Stimulated activated CD8-positive, alpha-beta memory T cell treated with anti-CD3 and anti-CD28 coated beads, Interleukin-15, amount 100 ng/mL, for 4 hours (primary cell): ENCODE measurements around the gene ASB7.
"Not testable (repeated sequence)": the region's sequence is repeated elsewhere in the genome, so short reads cannot be mapped to it uniquely, and the experiment has no call there.

ENCODE experiments used
- DNase-seq, 2 donors: peaks; one replicate each; pipeline ENCODE4 v3.0.0-alpha.2; 2020; ENCODE audit warnings: low read depth in 2 of 2

Gene ASB7

DNA sequence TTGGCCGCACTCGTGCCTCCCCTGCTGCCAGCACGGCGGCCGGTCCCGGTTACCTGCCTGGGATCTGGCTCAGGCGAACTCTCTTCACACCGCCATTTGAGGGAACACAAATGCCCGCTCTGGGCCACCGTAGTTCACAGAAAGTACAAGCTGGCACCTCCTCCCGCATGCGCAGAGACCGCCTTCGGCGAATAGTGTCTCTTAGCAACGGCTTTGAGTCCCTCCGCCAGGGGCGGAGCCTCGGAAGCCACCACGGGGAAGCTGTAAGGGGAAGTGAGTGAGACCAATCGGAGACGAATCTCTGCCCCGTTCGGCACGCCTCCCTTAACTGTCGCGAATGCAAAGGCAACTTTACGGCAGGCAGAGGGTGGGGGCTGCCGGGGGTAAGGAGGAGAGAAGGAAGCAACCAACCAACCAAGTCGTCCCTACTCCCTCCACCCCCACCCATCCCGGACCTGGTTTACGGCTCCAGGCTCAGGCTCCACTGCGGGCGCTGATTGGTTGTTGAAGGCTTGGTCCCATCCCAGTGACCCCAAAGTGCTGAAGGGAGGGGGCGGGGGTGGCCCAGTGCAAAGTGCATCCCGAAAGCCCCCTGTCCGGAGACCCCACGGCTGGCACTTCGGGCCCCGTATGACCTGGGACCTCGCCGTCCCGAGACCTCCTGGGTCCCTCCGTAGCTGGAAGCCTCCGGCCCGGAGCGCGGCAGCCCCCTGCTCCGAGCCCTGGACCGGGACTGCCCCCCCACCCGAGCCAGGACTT, at the start of gene ASB7, which contains the start of gene LINS1:
Gene ASB7, plus strand, starts transcription at position 526 of the 759 bp plus-strand sequence. CDS start 9,628 bp downstream, outside the sequence.
Gene LINS1, minus strand, starts transcription at position 121 of the 759 bp plus-strand sequence. CDS start 21,342 bp downstream, outside the sequence.
- peak; percentile 98 to 100 for DNase-seq

DNA sequence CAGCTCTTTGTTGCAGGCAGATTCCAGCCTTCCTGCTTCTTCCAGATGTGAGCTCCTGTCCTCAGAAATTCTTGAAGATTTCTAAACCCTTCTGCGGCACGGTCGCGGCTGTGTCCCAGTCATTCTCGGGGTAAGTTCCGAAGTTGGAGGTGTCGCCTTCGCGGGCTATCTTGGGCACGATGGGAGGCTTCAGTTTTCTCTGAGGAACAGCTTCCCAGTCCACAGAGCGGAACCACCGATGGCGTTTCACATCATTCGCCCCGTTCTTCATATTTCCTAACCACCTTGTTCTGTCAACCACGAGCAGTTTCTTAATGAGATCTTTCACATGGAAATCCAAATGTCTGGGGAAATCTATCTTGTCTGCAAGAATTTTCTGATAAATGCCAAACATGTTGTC, 48.9 kb upstream of the ASB7 start:
- DNase-seq: no peak

GRCh38 chr15:100558771-100559254, 43.6 kb upstream of the ASB7 start:
- no peak for DNase-seq

DNA sequence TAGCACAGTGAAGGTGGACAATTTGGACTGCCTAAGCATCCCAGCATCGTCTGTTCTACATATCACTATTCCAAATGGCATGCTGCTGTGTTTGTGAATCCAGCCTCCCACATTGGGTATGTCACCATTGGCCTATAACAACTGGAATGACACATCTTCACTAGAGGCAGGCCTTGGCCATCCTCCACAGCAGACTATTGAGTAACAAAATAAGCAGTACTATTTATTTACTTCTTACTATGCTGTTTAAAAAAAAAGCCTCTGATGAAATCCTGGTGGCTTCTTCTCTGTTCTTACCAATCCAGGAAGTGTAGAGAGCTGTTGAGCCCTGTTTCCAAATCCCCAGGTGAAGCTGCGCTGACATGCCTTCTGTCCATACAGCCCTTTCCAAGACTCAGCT, 43.1 kb upstream of the ASB7 start:
- DNase-seq: no peak

DNA sequence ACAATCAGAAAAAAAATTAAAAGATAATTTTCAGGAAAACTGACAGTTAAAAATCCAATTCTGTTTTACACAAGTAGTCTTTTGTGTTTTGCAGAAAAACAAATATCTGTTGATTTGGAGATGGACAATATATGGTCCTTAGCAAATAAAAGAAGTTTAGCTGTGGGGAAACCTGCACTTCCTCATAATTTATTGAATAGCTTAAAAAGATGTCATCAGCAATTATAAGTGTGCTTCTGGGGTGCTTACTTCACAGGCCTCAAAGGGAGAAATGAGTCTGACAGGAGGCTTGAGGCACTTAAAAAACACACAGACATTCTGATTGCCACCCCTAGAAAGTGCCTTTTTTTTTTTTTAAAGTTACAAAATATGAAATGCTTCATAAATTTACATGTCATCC, 42.1 kb upstream of the ASB7 start:
- no peak for DNase-seq

- no peak for DNase-seq
Measured at GRCh38 chr15:100565591-100565990, 36.8 kb upstream of the ASB7 start.

GRCh38 chr15:100566850-100567628, 35.4 kb upstream of the ASB7 start:
- DNase-seq: no peak

- DNase-seq: no peak
Measured at GRCh38 chr15:100569391-100569790, 33.0 kb upstream of the ASB7 start.

GRCh38 chr15:100570275-100570674, 32.1 kb upstream of the ASB7 start:
- no peak for DNase-seq

DNA sequence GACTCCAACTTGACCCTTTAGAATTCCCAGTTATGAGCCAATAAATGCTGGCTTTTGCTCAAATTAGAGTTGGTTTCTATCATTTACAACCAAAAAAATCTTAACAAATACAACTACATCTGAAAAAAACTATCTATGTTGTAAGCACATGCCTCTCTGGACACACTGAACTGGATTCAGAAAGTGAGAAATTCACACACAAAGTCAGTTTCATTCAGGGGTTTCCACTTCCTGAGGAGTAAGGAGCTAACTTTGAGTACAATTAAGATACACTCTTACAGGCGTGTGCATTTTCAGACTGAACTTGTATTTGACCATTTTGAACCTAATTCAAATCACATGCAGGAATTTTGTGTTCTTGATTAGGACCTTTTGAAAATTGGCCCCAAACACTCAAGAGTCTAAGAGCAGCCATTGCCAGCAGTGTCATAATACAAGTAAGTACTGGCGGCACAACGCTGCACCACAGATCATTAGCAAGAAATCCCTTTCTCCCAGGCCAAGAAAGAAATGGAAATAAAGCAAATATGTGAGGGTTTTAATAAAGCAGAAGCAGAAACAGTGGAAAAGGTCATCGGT, 31.6 kb upstream of the ASB7 start:
- DNase-seq: no peak

- no peak for DNase-seq
Measured at GRCh38 chr15:100571592-100572167, 30.7 kb upstream of the ASB7 start.

DNA sequence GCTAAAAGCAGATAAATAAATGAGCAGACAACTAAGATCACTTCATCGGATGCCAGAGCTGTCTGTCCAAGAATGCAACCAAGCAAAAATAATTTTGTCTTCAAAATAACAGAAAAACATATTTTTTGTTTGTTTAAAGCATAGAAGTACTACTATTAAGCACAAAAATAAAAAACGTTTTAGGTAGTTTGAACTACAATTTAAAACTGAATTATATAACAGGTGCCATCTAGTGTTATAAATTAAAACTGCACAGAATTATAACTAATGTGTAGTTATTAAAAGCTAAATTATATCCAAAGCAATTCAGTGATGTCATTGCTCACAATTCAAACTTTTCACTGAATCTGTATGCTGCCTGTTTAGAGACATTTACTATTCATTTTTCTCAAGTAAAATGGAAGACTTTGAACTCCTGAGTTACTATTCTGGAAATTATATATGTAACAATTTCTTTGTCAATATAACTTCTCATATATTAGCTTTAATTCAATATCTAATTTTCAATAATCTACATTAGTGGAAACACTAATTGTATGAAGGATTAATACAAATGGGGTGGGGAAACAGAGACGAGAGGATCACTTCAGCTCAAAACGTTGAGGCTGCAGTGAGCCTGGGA, 29.9 kb upstream of the ASB7 start:
- no peak for DNase-seq

DNA sequence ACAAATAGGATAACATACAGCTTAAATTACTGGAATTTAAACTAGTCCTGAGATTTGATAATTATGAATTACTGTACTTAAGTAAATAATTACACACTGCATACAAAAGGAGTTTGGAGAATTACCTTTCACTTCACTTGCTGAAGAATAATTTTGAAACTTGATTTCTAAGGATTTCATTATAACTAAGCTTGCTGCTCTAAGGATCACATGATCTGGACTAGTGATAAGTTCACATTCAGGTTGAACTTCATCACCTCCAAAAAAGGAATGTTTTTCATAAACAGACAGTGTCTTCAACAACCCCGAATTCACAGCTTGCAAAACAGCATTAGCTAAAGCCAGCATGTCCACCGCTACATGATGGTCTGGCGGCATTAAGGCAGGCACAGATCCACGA, 28.9 kb upstream of the ASB7 start:
- DNase-seq: no peak

DNA sequence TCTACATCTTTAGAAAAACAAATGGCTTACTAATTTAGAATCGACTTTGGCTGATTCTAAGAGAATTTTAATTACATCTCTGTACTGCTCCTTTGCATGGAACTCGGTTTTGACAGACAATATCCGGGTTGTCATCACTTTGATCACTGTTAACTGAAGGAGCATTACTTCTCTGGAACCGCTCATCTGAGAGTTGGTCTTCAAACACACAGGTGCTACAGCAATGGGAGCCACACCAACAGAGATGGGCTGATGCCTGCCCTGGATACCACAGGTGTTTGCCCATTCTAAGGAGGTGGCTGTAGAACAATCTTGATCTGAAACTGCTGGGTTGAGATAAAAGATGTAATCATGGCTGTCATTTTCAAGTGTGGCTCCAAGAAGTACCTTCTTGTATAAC, 22.0 kb upstream of the ASB7 start:
- no peak for DNase-seq

- no peak for DNase-seq
Measured at GRCh38 chr15:100588638-100589242, 13.6 kb upstream of the ASB7 start.

- not testable (repeated sequence) for DNase-seq
Measured at GRCh38 chr15:100591163-100591562, 11.2 kb upstream of the ASB7 start.

DNA sequence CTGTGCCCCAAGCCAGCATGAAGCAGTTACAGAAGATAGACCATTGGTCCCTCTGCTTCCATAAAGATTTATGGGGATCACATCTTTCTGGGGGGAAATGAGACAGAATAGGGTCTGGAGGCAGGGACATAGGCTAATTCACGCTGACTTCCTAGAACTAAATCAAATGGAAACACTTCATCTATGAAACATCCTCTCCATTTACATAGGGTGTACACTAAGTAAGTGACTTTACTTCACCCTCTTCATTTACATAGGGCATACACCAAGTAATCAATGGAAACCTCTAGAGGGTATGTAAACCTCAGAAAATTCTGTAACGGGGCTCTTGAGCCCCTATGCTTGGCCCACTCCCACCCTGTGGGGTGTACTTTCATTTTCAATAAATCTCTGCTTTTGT, 10.6 kb upstream of the ASB7 start:
- no peak for DNase-seq

DNA sequence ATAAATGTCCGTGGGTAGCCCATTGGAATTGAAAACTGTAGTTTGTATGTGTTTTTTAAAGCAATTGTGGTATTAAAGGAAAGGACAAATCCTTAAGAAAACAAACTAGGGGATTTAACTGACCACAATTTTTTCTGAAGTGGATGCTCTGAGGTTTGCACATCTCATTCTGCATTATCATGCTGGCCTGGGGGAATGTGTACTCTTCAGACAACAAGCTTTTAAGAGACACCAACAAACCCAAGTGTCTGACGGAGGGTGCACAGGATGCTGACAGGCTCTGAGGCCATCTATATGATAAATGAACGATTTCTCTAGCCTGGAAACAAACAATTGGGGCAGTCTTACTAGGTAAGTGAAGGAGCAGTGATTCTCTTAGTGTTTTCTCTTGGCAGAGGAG, 9.5 kb upstream of the ASB7 start:
- no peak for DNase-seq

DNA sequence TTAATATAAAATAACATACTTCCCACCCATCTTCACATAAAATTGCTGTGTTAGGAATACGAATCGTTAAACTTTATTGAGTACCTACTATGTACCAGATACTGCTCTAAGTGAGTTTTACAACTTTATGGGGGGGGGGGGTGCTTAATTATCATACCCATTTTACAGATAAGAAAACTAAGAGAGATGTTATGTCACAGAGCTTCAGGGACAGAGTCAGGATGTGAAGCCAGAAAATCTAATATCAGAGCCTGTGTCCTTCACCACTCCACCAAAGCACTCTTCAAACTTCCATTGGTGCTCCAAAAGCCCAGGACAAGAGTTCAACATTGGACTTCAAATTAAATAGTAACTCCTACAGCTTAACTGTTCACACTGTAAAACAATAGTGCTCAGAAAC, 9.0 kb upstream of the ASB7 start:
- DNase-seq: no peak

DNA sequence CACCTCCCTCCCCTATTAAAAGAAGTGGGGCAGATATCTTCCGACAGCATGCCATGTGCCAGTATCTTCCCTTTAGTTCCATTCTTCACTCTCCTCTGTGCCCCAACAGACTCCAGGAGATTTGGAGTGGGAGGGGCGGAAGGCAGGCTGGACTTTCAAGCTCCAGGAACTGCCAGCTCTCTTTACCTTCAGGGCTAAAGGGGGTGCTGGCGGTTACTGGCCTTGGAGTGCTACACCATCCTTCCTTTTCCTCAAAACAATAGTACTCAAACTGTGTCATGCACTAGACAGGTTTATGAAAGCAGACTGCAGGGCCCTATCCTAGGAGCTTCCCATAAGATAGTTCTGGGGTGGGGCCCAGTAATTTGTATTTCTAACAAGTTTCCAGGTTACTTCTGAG, 6.4 kb upstream of the ASB7 start:
- DNase-seq: no peak

DNA sequence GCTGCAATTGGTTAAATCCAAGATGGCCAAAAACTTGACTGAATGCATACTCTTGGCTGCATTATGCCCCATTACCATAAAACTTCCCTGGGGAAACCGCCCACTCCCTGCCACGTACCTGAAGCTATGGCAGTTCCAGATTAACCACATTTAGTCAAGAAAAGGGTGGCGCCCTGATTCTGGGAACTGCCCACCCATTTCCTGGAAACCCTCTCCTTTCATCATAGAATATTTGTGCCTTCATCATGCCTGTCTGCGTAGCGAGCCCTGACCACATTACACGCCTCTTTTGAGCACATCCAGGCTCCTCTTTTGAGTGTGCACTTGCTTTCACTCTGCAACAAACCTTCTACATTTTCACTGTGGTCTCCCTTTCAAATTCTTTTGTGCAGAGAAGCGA, 5.6 kb upstream of the ASB7 start:
- DNase-seq: peak; percentile 78 to 93
